ENCODE measurements around the gene LTB4R2. TPM values are rescaled to one million over a fixed set of nuclear protein-coding genes. Genes with fewer than 3 reads are reported as not detected.

Gene LTB4R2
- total RNA-seq, 1 donor from 2014 or later, result 9.4 TPM

DNA sequence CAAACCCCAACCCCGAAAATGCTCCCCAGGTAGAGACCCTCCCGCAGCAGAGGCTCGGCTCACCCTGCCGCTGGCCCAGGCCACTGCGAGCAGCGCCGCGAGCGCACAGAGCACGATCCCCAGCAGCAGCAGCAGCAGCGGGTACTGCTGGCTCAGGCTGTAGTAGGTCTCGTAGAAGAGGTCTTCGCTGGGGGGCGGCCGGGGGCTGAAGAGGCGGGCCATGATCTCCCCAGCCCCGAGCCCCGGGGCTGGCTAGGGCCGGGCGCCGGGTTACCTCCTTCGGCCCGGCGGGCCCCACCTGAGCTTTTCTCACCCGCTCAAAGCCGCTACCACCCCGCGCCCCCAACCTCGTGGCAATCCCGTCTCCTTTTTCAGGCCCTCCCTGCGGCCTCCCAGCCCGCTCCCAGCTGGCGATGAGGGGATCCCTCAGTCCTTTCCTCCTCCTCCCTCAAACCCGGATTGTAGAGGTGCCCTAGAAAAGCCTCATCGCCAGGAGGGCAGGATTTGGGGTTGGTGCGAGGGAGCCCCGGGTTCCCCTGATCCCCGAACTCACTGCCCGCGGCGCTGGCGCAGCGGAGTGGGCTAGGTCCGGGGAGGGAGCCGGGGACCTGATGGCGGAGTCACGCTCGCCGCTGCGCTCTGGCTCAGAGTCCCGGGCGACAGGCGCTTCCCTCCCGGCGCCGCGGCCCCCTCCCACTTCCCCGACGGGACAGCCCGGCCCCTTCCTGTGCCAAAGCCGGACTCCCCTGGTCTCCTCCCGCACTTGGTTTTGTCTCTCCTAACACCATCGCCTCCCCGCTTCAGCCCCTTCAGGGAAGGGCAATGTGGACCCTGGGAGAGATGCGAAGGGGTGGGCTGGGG lies 24.7 kb downstream of the LTB4R2 start, which contains the start of gene ADCY4:
TSS of gene ADCY4 (minus strand) at position 641 of the 861 bp plus-strand sequence. CDS start at position 222, 419 bp downstream.
- Mint-ChIP-seq H3K4me1 (peaks cover 11% of the 10 kb centered on the region), H3K4me3 (peak within 1 kb of the TSS; percentile 23), H3K27me3 (ENCODE audit: low read depth) (peaks cover 94% of the 10 kb centered on the region), H3K36me3 (ENCODE audit: low read depth) (no peaks in the 10 kb centered on the region), H3K27ac (ENCODE audit: unreplicated experiment) (no peak within 1 kb of the TSS), H3K9me3 (no peaks in the 10 kb centered on the region)
- TF ChIP-seq, protein P1, sequence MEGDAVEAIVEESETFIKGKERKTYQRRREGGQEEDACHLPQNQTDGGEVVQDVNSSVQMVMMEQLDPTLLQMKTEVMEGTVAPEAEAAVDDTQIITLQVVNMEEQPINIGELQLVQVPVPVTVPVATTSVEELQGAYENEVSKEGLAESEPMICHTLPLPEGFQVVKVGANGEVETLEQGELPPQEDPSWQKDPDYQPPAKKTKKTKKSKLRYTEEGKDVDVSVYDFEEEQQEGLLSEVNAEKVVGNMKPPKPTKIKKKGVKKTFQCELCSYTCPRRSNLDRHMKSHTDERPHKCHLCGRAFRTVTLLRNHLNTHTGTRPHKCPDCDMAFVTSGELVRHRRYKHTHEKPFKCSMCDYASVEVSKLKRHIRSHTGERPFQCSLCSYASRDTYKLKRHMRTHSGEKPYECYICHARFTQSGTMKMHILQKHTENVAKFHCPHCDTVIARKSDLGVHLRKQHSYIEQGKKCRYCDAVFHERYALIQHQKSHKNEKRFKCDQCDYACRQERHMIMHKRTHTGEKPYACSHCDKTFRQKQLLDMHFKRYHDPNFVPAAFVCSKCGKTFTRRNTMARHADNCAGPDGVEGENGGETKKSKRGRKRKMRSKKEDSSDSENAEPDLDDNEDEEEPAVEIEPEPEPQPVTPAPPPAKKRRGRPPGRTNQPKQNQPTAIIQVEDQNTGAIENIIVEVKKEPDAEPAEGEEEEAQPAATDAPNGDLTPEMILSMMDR (conservative IDR thresholded peaks at IDR 0.05), result no peak
- no peak for DNase-seq (ENCODE audit: low read depth, low spot score)

DNA sequence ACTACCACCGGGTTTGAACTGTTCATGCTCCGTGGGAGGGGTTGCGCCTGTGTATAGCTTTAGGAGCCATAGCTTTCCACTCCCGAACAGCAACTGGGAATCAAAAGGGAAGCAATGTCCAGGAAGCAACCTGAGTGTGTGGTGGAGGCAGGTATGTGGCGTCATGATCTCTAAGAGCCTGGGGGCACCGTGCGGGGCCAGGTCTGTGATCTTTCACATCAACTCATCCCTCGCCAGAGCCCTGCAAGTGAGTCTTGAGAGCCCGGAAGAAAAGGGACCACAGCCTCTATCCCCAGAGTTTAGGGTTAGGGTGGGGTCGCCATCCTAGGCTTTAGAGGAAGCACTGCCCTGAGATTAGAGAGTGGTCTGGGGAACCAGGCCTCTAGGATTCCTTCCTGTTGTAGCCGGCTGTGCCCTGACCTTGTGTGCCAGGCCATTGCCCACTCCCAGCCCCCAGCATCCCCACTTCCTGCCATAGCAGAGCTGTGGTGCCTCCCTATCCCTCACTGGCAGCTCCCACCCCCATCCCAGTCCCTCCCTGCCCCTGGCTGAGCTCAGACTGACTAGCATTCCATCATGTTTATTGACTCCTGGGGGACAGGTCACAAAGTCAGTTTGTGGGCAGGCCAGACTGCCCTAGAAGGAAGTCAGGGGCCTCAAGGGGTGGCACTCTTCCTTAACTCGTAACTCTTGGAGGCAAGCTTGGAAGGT lies 25.7 kb downstream of the LTB4R2 start:
- no peaks in the 10 kb centered on the region for H3K9me3 Mint-ChIP-seq
- H3K4me3 Mint-ChIP-seq, result no peak overlapping the region
- no peak overlapping the region for H3K27ac Mint-ChIP-seq (ENCODE audit: unreplicated experiment)
- no peaks in the 10 kb centered on the region for H3K36me3 Mint-ChIP-seq (ENCODE audit: low read depth)
- TF ChIP-seq, protein P1 (conservative IDR thresholded peaks at IDR 0.05), result no peak
- DNase-seq (ENCODE audit: low read depth, low spot score), result no peak
- H3K27me3 Mint-ChIP-seq (ENCODE audit: low read depth), result peaks cover 98% of the 10 kb centered on the region
- H3K4me1 Mint-ChIP-seq, result peaks cover 11% of the 10 kb centered on the region

DNA sequence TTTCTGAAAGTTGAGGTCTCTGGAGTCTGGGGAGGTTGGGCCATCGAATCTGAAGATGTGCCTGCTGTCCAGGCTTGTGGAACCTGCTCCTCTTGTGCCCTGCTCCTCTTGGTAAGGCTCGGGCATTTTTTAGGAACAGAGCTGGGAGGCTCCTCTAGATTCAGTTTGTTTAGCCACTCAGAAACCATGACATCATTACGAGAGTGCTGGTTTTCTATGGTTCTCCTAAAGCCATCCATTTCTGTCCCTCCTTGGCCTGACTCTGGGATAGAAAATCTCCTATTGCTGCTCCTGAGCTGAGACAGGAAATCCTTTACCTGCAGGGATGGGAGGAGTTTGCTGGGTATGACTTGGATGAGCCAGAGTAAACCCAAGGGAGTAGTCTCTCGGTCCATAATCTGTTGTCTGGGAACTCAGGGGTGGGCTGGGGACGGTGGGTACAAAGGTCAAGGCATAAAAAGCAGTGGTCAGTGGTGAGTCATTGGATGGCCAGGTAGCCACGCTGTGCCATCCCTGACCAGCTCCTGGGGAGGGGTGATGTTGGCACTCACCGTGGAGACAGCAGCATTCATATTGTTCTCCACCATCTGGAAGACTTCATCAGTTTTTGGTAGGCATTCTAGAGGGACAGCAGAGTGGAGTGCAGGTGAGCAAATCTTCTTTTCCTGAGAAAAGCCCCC lies 27.3 kb downstream of the LTB4R2 start:
- TF ChIP-seq, protein P1 (conservative IDR thresholded peaks at IDR 0.05), result no peak
- DNase-seq (ENCODE audit: low read depth, low spot score), result no peak
- Mint-ChIP-seq H3K27me3 (ENCODE audit: low read depth) (peaks cover 99% of the 10 kb centered on the region), H3K27ac (ENCODE audit: unreplicated experiment) (no peak overlapping the region), H3K4me3 (no peak overlapping the region), H3K9me3 (no peaks in the 10 kb centered on the region), H3K36me3 (ENCODE audit: low read depth) (no peaks in the 10 kb centered on the region), H3K4me1 (peaks cover 7% of the 10 kb centered on the region)

DNA sequence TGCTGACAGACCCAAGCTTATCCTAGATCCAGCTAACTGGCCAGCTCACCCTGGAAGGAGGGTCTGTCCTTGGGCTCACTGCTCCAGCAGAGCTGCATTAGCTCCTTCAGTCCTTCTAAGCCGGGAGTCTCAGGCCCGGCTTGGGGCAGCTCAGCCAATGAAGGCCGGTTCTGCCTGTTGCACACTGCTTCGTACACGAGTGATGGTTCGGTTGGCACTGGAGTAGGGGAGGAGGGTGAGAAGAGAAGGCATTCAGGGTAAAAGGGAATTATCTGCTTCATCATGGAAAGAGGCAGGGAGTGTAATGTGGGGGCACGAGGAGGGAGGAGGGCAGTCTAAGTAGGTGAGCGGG lies 27.9 kb downstream of the LTB4R2 start:
- Mint-ChIP-seq H3K4me1 (peaks cover 5% of the 10 kb centered on the region), H3K36me3 (ENCODE audit: low read depth) (no peaks in the 10 kb centered on the region), H3K4me3 (no peak overlapping the region), H3K9me3 (no peaks in the 10 kb centered on the region), H3K27me3 (ENCODE audit: low read depth) (peaks cover 98% of the 10 kb centered on the region), H3K27ac (ENCODE audit: unreplicated experiment) (no peak overlapping the region)
- no peak for DNase-seq (ENCODE audit: low read depth, low spot score)
- TF ChIP-seq, protein P1 (conservative IDR thresholded peaks at IDR 0.05), result no peak

DNA sequence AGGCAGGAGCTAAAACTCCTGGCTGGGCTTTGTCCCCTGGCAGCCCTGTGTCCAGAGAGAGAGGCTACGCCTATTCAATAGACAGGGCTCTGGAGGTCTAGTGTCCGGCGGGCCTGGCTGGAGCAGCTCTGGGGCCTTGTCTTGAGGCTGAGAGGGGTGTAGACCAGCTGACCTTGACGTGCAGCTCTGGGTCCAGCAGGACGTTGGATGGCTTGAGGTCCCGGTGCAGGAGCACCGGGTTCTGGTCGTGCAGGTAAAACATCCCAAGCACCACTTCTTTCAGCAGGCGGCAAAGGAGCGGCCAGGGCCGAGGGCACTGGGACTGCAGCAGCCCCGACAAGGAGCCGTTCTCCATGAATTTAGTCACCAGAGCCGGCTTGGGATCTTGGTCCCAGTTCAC lies 28.9 kb downstream of the LTB4R2 start:
- TF ChIP-seq, protein P1 (conservative IDR thresholded peaks at IDR 0.05), result no peak

More for the DNA sequence above, 28.9 kb downstream of the LTB4R2 start:
- Mint-ChIP-seq H3K4me1 (peaks cover 5% of the 10 kb centered on the region), H3K27me3 (ENCODE audit: low read depth) (peaks cover 97% of the 10 kb centered on the region), H3K4me3 (no peak overlapping the region), H3K27ac (ENCODE audit: unreplicated experiment) (no peak overlapping the region), H3K36me3 (ENCODE audit: low read depth) (no peaks in the 10 kb centered on the region), H3K9me3 (no peaks in the 10 kb centered on the region)
- DNase-seq (ENCODE audit: low read depth, low spot score), result no peak
